ENCODE data around the gene NRAP. TPM values are rescaled to one million over a fixed set of nuclear protein-coding genes. Genes with fewer than 3 reads are reported as not detected.

Gene NRAP
- total RNA-seq, 4 donors from 2014 or later, result 0.16 to 12.3 (median 1.1) TPM; not detected in 1

GRCh38 chr10:113613427-113613826 lies 50.4 kb downstream of the NRAP start:
- no peak for DNase-seq
- Histone ChIP-seq H3K36me3 (no peaks in the 10 kb centered on the region), H3K4me3 (no peak overlapping the region), H3K9me3 (no peaks in the 10 kb centered on the region), H3K27ac (no peak overlapping the region), H3K27me3 (peaks cover 18% of the 10 kb centered on the region), H3K4me1 (no peaks in the 10 kb centered on the region)
- in situ Hi-C loops (cut with MboI; ENCODE audit: low pct_ligation_motif_present in 1 of 4, low pct_unique_long_range_greater_than_20kb in 1 of 4, low sequenced_read_pairs in 3 of 4) (no loop called here), intact Hi-C loops (cut with DNase I; ENCODE audit: low total_unique reads) (no loop called here)
- WGBS, 2 donors (ENCODE audit: low coverage in 1 of 2), result 81% methylated on average over 2 of the region's 2 CpGs; no CpG with 5 or more reads in 1 of the 2 donors
- TF ChIP-seq POLR2AphosphoS5 (IDR thresholded peaks at IDR 0.05) (no peak), EP300 (IDR thresholded peaks at IDR 0.05; ENCODE audit: low read depth) (no peak), CTCF (IDR thresholded peaks at IDR 0.05) (no peak), POLR2A (IDR thresholded peaks at IDR 0.05) (no peak)

GRCh38 chr10:113612154-113612553 lies 51.7 kb downstream of the NRAP start:
- 81% methylated on average over 3 of the region's 3 CpGs; no CpG with 5 or more reads in 1 of the 2 donors for WGBS, 2 donors (ENCODE audit: low coverage in 1 of 2)
- H3K27me3 ChIP-seq, result peaks cover 6% of the 10 kb centered on the region
- no peak for DNase-seq
- in situ Hi-C loops (cut with MboI; ENCODE audit: low pct_ligation_motif_present in 1 of 4, low pct_unique_long_range_greater_than_20kb in 1 of 4, low sequenced_read_pairs in 3 of 4), result no loop called here
- TF ChIP-seq POLR2AphosphoS5 (IDR thresholded peaks at IDR 0.05) (no peak), POLR2A (IDR thresholded peaks at IDR 0.05) (no peak), CTCF (IDR thresholded peaks at IDR 0.05) (no peak)
- no peak overlapping the region for H3K4me3 ChIP-seq
- no peaks in the 10 kb centered on the region for H3K9me3 ChIP-seq
- H3K4me1 ChIP-seq, result no peaks in the 10 kb centered on the region
- H3K36me3 ChIP-seq, result no peaks in the 10 kb centered on the region
- no peak overlapping the region for H3K27ac ChIP-seq
- intact Hi-C loops (cut with DNase I; ENCODE audit: low total_unique reads), result no loop called here

- Histone ChIP-seq H3K4me3 (no peak overlapping the region), H3K9me3 (no peaks in the 10 kb centered on the region), H3K27ac (no peak overlapping the region), H3K27me3 (no peaks in the 10 kb centered on the region), H3K4me1 (no peaks in the 10 kb centered on the region), H3K36me3 (no peaks in the 10 kb centered on the region)
- in situ Hi-C loops (cut with MboI; ENCODE audit: low pct_ligation_motif_present in 1 of 4, low pct_unique_long_range_greater_than_20kb in 1 of 4, low sequenced_read_pairs in 3 of 4) (no loop called here), intact Hi-C loops (cut with DNase I; ENCODE audit: low total_unique reads) (no loop called here)
- no peak for DNase-seq
- no peak for TF ChIP-seq EP300 (IDR thresholded peaks at IDR 0.05; ENCODE audit: low read depth)
- TF ChIP-seq POLR2A (IDR thresholded peaks at IDR 0.05), result no peak
- TF ChIP-seq POLR2AphosphoS5 (IDR thresholded peaks at IDR 0.05), result no peak
- TF ChIP-seq CTCF (IDR thresholded peaks at IDR 0.05), result no peak
- 49 to 54% methylated on average over 11 to 26 of the region's 26 CpGs for WGBS, 2 donors (ENCODE audit: low coverage in 1 of 2)
Measured at GRCh38 chr10:113610631-113611601, 52.9 kb downstream of the NRAP start.

GRCh38 chr10:113609704-113610108 lies 54.1 kb downstream of the NRAP start:
- Histone ChIP-seq H3K27me3 (no peaks in the 10 kb centered on the region), H3K36me3 (no peaks in the 10 kb centered on the region), H3K4me1 (no peaks in the 10 kb centered on the region), H3K9me3 (no peaks in the 10 kb centered on the region), H3K4me3 (no peak overlapping the region), H3K27ac (no peak overlapping the region)
- in situ Hi-C loops (cut with MboI; ENCODE audit: low pct_ligation_motif_present in 1 of 4, low pct_unique_long_range_greater_than_20kb in 1 of 4, low sequenced_read_pairs in 3 of 4), result no loop called here
- 77% methylated on average over 4 of the region's 4 CpGs; no CpG with 5 or more reads in 1 of the 2 donors for WGBS, 2 donors (ENCODE audit: low coverage in 1 of 2)
- TF ChIP-seq POLR2AphosphoS5 (IDR thresholded peaks at IDR 0.05), result no peak
- no peak for TF ChIP-seq POLR2A (IDR thresholded peaks at IDR 0.05)
- TF ChIP-seq EP300 (IDR thresholded peaks at IDR 0.05; ENCODE audit: low read depth), result no peak
- TF ChIP-seq CTCF (IDR thresholded peaks at IDR 0.05), result no peak
- intact Hi-C loops (cut with DNase I; ENCODE audit: low total_unique reads), result no loop called here
- no peak for DNase-seq

Measured in transverse colon (tissue), 4 donors.